ENCODE results near the gene NDFIP1. TPM values are rescaled to one million over a fixed set of nuclear protein-coding genes. Genes with fewer than 3 reads are reported as not detected.
"Not testable (repeated sequence)": the region's sequence is repeated elsewhere in the genome, so short reads cannot be mapped to it uniquely, and the experiment has no call there.

Gene NDFIP1
- total RNA-seq, 1 donor, result 115 TPM

DNA sequence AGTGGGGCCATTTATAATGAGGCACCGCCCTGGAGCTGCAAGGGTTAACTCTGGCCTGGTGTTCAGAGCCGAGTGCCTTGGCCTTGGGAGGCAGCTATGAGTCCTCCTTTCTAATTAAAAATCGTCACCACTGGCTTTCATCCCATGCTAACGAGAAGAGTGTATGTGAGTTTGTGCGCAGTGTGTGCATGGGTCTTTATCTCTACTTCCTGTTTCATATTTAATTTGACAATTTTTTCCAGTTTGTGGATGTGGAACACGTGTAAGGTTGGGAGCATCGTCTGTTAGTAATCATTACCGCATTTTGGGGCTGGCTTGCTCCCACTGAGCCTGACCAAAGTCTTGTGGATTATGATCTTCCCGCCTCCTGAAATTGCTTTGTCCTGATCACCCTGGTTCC lies 76.4 kb downstream of the NDFIP1 start:
- Histone ChIP-seq H3K27ac (ENCODE audit: low read depth, low read length) (no peak overlapping the region), H3K79me2 (ENCODE audit: insufficient read depth, low read length) (no peaks in the 10 kb centered on the region), H3K4me1 (ENCODE audit: insufficient read depth, low read length) (no peaks in the 10 kb centered on the region), H3K36me3 (ENCODE audit: insufficient read depth, low read length) (no peaks in the 10 kb centered on the region), H3K4me2 (ENCODE audit: insufficient read depth, low read length) (no peak overlapping the region), H4K20me1 (ENCODE audit: insufficient read depth, low read length) (no peaks in the 10 kb centered on the region), H3K4me3 (ENCODE audit: insufficient read depth, low read length) (no peak overlapping the region), H3K27me3 (ENCODE audit: insufficient read depth, low read length) (no peaks in the 10 kb centered on the region), H2AFZ (ENCODE audit: low read length) (no peak overlapping the region), H3K9me3 (ENCODE audit: low read depth, low read length) (no peaks in the 10 kb centered on the region)
- TF ChIP-seq, protein P1, sequence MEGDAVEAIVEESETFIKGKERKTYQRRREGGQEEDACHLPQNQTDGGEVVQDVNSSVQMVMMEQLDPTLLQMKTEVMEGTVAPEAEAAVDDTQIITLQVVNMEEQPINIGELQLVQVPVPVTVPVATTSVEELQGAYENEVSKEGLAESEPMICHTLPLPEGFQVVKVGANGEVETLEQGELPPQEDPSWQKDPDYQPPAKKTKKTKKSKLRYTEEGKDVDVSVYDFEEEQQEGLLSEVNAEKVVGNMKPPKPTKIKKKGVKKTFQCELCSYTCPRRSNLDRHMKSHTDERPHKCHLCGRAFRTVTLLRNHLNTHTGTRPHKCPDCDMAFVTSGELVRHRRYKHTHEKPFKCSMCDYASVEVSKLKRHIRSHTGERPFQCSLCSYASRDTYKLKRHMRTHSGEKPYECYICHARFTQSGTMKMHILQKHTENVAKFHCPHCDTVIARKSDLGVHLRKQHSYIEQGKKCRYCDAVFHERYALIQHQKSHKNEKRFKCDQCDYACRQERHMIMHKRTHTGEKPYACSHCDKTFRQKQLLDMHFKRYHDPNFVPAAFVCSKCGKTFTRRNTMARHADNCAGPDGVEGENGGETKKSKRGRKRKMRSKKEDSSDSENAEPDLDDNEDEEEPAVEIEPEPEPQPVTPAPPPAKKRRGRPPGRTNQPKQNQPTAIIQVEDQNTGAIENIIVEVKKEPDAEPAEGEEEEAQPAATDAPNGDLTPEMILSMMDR (IDR thresholded peaks at IDR 0.05; ENCODE audit: extremely low read depth, low read depth, low read length), result no peak
- DNase-seq (ENCODE audit: insufficient read length, low spot score, missing footprints), result peak; percentile 74

DNA sequence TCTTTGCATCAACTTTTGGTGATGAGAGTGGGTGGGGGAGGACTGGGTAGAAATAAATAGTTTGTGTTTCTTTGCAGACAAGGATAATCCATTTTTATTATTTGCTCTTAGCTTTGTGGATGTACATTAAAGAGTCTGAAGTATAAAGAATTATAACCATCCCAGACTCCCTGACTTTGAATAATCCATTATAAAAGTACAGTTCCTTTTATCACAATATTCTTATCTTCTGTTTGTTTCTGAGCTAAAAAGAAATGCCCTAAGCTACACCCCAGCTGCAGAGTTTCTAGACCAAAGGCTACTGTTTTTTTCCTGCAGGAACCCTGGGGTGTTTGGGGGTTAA lies 77.9 kb downstream of the NDFIP1 start:
- DNase-seq (ENCODE audit: insufficient read length, low spot score, missing footprints), result no peak
- no peaks in the 10 kb centered on the region for H4K20me1 ChIP-seq (ENCODE audit: insufficient read depth, low read length)
- TF ChIP-seq, protein P1 (IDR thresholded peaks at IDR 0.05; ENCODE audit: extremely low read depth, low read depth, low read length), result no peak
- no peak overlapping the region for H3K4me2 ChIP-seq (ENCODE audit: insufficient read depth, low read length)
- no peaks in the 10 kb centered on the region for H3K27me3 ChIP-seq (ENCODE audit: insufficient read depth, low read length)
- no peaks in the 10 kb centered on the region for H3K9me3 ChIP-seq (ENCODE audit: low read depth, low read length)
- H2AFZ ChIP-seq (ENCODE audit: low read length), result no peak overlapping the region
- H3K79me2 ChIP-seq (ENCODE audit: insufficient read depth, low read length), result no peaks in the 10 kb centered on the region
- no peaks in the 10 kb centered on the region for H3K36me3 ChIP-seq (ENCODE audit: insufficient read depth, low read length)
- H3K27ac ChIP-seq (ENCODE audit: low read depth, low read length), result no peak overlapping the region
- no peaks in the 10 kb centered on the region for H3K4me1 ChIP-seq (ENCODE audit: insufficient read depth, low read length)
- H3K4me3 ChIP-seq (ENCODE audit: insufficient read depth, low read length), result no peak overlapping the region

DNA sequence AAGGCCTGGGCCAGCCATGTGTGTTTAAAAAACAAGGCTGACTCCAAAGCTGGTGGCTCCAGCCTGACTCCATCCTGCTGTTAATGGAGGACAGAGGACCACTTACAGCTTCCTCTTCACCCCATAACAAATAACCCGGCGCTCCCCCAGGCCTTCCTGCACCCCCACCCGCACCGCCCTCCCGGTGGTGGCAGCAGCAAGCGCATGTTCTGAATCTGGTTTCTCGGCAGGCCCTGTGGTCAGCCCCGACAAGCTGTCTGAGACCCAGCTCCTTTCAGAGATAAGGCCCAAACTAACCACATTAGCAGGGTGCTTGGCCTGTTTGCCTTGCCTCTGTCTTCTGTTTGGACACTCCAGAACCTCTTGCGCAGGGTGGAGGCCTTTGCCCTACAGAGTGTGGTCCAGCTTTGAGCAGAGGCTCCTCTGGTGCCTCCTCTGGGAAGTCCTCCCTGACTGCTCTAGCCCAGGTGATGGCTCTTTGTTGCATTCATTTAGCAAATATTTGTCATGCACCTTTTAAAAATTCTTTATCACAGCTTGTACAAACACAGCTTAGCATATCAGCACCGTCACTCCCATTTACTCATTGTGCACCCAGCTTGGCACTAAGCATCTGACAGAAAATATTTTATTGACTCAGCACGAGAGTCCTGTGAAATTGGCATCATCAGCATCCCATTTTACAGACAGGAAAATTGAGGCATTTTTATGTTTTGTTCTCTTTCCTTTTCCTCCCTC lies 78.4 kb downstream of the NDFIP1 start:
- H3K79me2 ChIP-seq (ENCODE audit: insufficient read depth, low read length), result no peaks in the 10 kb centered on the region
- no peak overlapping the region for H2AFZ ChIP-seq (ENCODE audit: low read length)
- no peaks in the 10 kb centered on the region for H3K4me1 ChIP-seq (ENCODE audit: insufficient read depth, low read length)
- H4K20me1 ChIP-seq (ENCODE audit: insufficient read depth, low read length), result no peaks in the 10 kb centered on the region
- H3K4me3 ChIP-seq (ENCODE audit: insufficient read depth, low read length), result no peak overlapping the region
- H3K27me3 ChIP-seq (ENCODE audit: insufficient read depth, low read length), result no peaks in the 10 kb centered on the region
- TF ChIP-seq, protein P1 (IDR thresholded peaks at IDR 0.05; ENCODE audit: extremely low read depth, low read depth, low read length), result no peak
- H3K4me2 ChIP-seq (ENCODE audit: insufficient read depth, low read length), result no peak overlapping the region
- DNase-seq (ENCODE audit: insufficient read length, low spot score, missing footprints), result no peak
- no peaks in the 10 kb centered on the region for H3K9me3 ChIP-seq (ENCODE audit: low read depth, low read length)
- H3K36me3 ChIP-seq (ENCODE audit: insufficient read depth, low read length), result no peaks in the 10 kb centered on the region
- H3K27ac ChIP-seq (ENCODE audit: low read depth, low read length), result no peak overlapping the region

DNA sequence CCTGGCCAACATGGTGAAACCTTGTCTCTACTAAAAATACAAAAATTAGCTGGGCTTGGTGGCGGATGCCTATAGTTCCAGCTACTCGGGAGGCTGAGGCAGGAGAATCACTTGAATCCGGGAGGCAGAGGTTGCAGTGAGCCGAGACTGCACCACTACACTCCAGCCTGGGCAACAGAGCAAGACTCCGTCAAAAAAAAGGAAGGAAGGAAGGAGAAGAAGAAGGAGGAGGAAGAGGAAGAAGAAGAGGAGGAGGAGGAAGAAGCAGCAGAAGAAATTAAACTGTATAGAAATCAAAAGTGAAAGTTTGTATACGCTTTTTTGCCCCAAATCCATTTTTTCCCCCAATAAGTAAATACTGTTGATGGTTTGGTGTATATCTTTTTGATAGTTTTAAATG lies 80.1 kb downstream of the NDFIP1 start:
- not testable (repeated sequence) for H3K4me3 ChIP-seq (ENCODE audit: insufficient read depth, low read length); H3K27ac ChIP-seq (ENCODE audit: low read depth, low read length); H3K4me1 ChIP-seq (ENCODE audit: insufficient read depth, low read length); H3K4me2 ChIP-seq (ENCODE audit: insufficient read depth, low read length); H3K79me2 ChIP-seq (ENCODE audit: insufficient read depth, low read length); H4K20me1 ChIP-seq (ENCODE audit: insufficient read depth, low read length); DNase-seq (ENCODE audit: insufficient read length, low spot score, missing footprints); H3K9me3 ChIP-seq (ENCODE audit: low read depth, low read length); H3K27me3 ChIP-seq (ENCODE audit: insufficient read depth, low read length); H3K36me3 ChIP-seq (ENCODE audit: insufficient read depth, low read length); H2AFZ ChIP-seq (ENCODE audit: low read length)
